Esophagus (tissue), 2 donors: Measurements from ENCODE around the gene ATR. TPM values are rescaled to one million over a fixed set of nuclear protein-coding genes. Genes with fewer than 3 reads are reported as not detected.

Experiments used
- H3K27ac ChIP-seq, 2 donors: one replicate each; pipeline ENCODE4 v1.5.1; 2013; ENCODE audit warnings: low read depth in 2 of 2, mild to moderate bottlenecking in 2 of 2, inconsistent platforms in 1 of 2, low read length in 1 of 2, moderate library complexity in 1 of 2
- H3K27me3 ChIP-seq, 2 donors: one replicate each; pipeline ENCODE4 v1.6.1; 2013; ENCODE audit warnings: low read length in 2 of 2, control low read depth in 1 of 2, mild to moderate bottlenecking in 1 of 2; ENCODE audit not compliant: insufficient read depth in 2 of 2, control insufficient read depth in 1 of 2
- H3K36me3 ChIP-seq, 2 donors: one replicate each; pipeline ENCODE4 v1.6.1; 2013; ENCODE audit warnings: low read length in 1 of 2; ENCODE audit not compliant: control insufficient read depth in 2 of 2, insufficient read depth in 2 of 2
- H3K4me1 ChIP-seq, 2 donors: one replicate each; pipeline ENCODE4 v1.6.1; 2013; ENCODE audit warnings: low read length in 1 of 2; ENCODE audit not compliant: control insufficient read depth in 2 of 2, insufficient read depth in 2 of 2
- H3K4me3 ChIP-seq, 2 donors: one replicate each; pipeline ENCODE4 v1.5.1; 2013; ENCODE audit warnings: low read length in 2 of 2, mild to moderate bottlenecking in 2 of 2, low read depth in 1 of 2, moderate library complexity in 1 of 2
- H3K9me3 ChIP-seq, 2 donors: one replicate each; pipeline ENCODE4 v1.6.1; 2013; ENCODE audit warnings: mild to moderate bottlenecking in 2 of 2, low read depth in 1 of 2, low read length in 1 of 2, moderate library complexity in 1 of 2; ENCODE audit not compliant: control insufficient read depth in 2 of 2, insufficient read depth in 1 of 2
- WGBS, 2 donors: extraction: QIAGEN DNeasy Blood & Tissue Kit; methylation state at CpG; one replicate each; pipeline ENCODE4 v1.1.7; 2013; 5-methylcytosine and 5-hydroxymethylcytosine counted together
- polyA plus RNA-seq, 2 donors: library from polyadenylated mRNA; stranded (reverse); fragments of 200-250 nt; gene quantifications; one replicate each; pipeline ENCODE4 v1.2.3, GENCODE V29; 2013
- donor health status: healthy with polysubstance abuse.
- donor health status: Bipolar disorder and iron deficiency.

Gene ATR
- polyA plus RNA-seq, 2 donors = 6.3 to 14.5 TPM

GRCh38 chr3:142502187-142502985, 76.1 kb downstream of the ATR start:
- Histone ChIP-seq H3K4me3 (no peak overlapping the region), H3K9me3 (no peaks in the 10 kb centered on the region), H3K27ac (no peak overlapping the region), H3K27me3 (no peaks in the 10 kb centered on the region), H3K36me3 (peaks cover 0 to 2% of the 10 kb centered on the region in 2 donors), H3K4me1 (no peaks in the 10 kb centered on the region)
- 98 to 99% methylated on average over 2 of the region's 2 CpGs for WGBS, 2 donors

GRCh38 chr3:142501004-142501926, 77.3 kb downstream of the ATR start:
- Histone ChIP-seq H3K9me3 (no peaks in the 10 kb centered on the region), H3K4me3 (no peak overlapping the region), H3K36me3 (peaks cover 1 to 2% of the 10 kb centered on the region in 2 donors), H3K27me3 (no peaks in the 10 kb centered on the region), H3K27ac (no peak overlapping the region), H3K4me1 (no peaks in the 10 kb centered on the region)
- WGBS, 2 donors = 92 to 93% methylated on average over 5 of the region's 5 CpGs

- no peak overlapping the region for H3K4me3 ChIP-seq
- H3K4me1 ChIP-seq = no peaks in the 10 kb centered on the region
- no peak overlapping the region for H3K27ac ChIP-seq
- 86 to 95% methylated on average over 2 of the region's 2 CpGs for WGBS, 2 donors
- H3K36me3 ChIP-seq = peaks cover 0 to 2% of the 10 kb centered on the region in 2 donors
- no peaks in the 10 kb centered on the region for H3K9me3 ChIP-seq
- H3K27me3 ChIP-seq = no peaks in the 10 kb centered on the region
Observed at GRCh38 chr3:142500211-142500610, 78.3 kb downstream of the ATR start.

GRCh38 chr3:142498397-142499180, 79.9 kb downstream of the ATR start:
- Histone ChIP-seq H3K9me3 (no peaks in the 10 kb centered on the region), H3K4me1 (no peaks in the 10 kb centered on the region), H3K27me3 (no peaks in the 10 kb centered on the region), H3K4me3 (no peak overlapping the region), H3K36me3 (peaks cover 0 to 2% of the 10 kb centered on the region in 2 donors), H3K27ac (no peak overlapping the region)
- 68 to 72% methylated on average over 2 of the region's 2 CpGs for WGBS, 2 donors

- H3K9me3 ChIP-seq = no peaks in the 10 kb centered on the region
- no peak overlapping the region for H3K4me3 ChIP-seq
- H3K36me3 ChIP-seq = peaks cover 0 to 2% of the 10 kb centered on the region in 2 donors
- no peak overlapping the region for H3K27ac ChIP-seq
- 80 to 89% methylated on average over 1 of the region's 1 CpG for WGBS, 2 donors
- no peaks in the 10 kb centered on the region for H3K4me1 ChIP-seq
- no peaks in the 10 kb centered on the region for H3K27me3 ChIP-seq
Observed at GRCh38 chr3:142497729-142498128, 80.8 kb downstream of the ATR start.

GRCh38 chr3:142495103-142495502, 83.4 kb downstream of the ATR start:
- peaks cover 2 to 3% of the 10 kb centered on the region in 2 donors for H3K36me3 ChIP-seq
- no peak overlapping the region for H3K4me3 ChIP-seq
- 77 to 96% methylated on average over 3 of the region's 3 CpGs for WGBS, 2 donors

GRCh38 chr3:142492184-142492583, 86.3 kb downstream of the ATR start:
- Histone ChIP-seq H3K9me3 (no peaks in the 10 kb centered on the region), H3K36me3 (peaks cover 2 to 5% of the 10 kb centered on the region in 2 donors), H3K4me3 (no peak overlapping the region), H3K27me3 (no peaks in the 10 kb centered on the region), H3K27ac (no peak overlapping the region), H3K4me1 (no peaks in the 10 kb centered on the region)
- WGBS, 2 donors = 94 to 98% methylated on average over 2 of the region's 2 CpGs

More at GRCh38 chr3:142495103-142495502, 83.4 kb downstream of the ATR start:
- Histone ChIP-seq H3K27ac (no peak overlapping the region), H3K4me1 (no peaks in the 10 kb centered on the region), H3K27me3 (no peaks in the 10 kb centered on the region), H3K9me3 (no peaks in the 10 kb centered on the region)

GRCh38 chr3:142489572-142490323, 88.8 kb downstream of the ATR start:
- WGBS, 2 donors = 99% methylated on average over 5 of the region's 5 CpGs

More at GRCh38 chr3:142489572-142490323, 88.8 kb downstream of the ATR start:
- Histone ChIP-seq H3K9me3 (no peaks in the 10 kb centered on the region), H3K4me1 (no peaks in the 10 kb centered on the region), H3K27me3 (no peaks in the 10 kb centered on the region), H3K36me3 (peaks cover 0 to 5% of the 10 kb centered on the region in 2 donors), H3K4me3 (no peak overlapping the region), H3K27ac (no peak overlapping the region)
